ENCODE data around the gene FSD2.
"Not testable (repeated sequence)": the region's sequence is repeated elsewhere in the genome, so short reads cannot be mapped to it uniquely, and the experiment has no call there.

Gene FSD2

DNA sequence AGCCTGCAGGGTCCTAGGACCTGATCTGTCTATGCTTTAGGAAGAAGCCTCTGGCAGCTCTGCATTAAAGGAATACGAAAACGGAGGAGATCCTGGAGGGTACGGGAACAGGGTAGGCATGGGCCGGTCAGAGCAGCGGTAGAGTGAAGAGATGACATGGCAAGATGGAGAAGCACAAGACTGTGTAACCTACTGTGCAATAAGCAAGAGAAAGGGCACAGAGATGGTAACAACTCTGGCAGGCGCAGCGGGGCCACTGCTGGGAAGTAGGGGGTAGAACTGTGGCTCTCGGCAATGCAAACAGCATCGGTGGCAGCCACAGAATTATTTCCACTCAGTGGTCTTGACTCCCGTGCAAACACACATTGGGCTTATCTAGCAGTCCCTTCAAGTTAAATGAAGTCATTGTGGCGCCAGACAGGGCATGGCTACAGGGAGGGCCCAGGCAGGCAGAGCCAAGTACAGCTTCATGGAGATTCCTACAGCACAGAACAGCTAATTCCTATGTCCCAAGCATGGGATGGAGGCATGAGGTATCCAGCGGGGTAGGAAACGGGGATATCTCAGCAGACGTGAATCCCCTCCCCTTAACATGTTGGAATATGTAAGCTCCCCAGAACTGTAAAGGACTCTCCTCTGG is 32.3 kb upstream of the FSD2 start:
- Mint-ChIP-seq H3K36me3 (ENCODE audit: low read depth) (peaks cover 47% of the 10 kb centered on the region), H3K9me3 (no peaks in the 10 kb centered on the region), H3K4me1 (ENCODE audit: low read depth) (peaks cover 5% of the 10 kb centered on the region), H3K27me3 (no peaks in the 10 kb centered on the region), H3K4me3 (no peak overlapping the region), H3K27ac (no peak overlapping the region)

DNA sequence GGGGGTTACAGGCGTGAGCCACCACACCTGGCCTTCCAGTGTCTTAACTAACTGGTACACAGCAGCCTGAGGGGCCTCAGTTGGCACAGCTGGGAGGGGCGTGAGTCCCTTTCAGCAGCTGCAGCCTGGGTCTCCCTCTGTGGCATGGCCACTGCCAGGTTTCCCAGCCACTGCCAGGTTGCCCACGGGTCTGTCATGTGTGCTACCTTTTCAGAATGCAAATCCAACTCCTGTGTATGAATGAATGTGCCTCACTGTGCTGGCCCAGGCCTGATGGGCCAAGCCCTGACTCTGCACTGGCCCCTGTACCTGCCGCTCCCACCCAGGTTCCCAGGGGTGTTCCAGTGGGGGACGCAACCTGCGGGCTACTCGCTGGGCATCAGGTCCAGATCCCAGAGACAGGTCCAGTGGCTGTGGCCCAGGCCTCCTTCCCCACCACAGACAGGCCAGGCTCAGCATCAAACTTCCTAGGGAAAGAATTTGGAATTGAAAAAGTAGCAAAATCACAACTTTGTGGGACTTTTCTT is 29.6 kb upstream of the FSD2 start:
- H3K36me3 Mint-ChIP-seq (ENCODE audit: low read depth) = peaks cover 72% of the 10 kb centered on the region
- no peak overlapping the region for H3K27ac Mint-ChIP-seq
- no peak overlapping the region for H3K4me3 Mint-ChIP-seq
- no peaks in the 10 kb centered on the region for H3K27me3 Mint-ChIP-seq
- H3K9me3 Mint-ChIP-seq = no peaks in the 10 kb centered on the region
- peaks cover 30% of the 10 kb centered on the region for H3K4me1 Mint-ChIP-seq (ENCODE audit: low read depth)

DNA sequence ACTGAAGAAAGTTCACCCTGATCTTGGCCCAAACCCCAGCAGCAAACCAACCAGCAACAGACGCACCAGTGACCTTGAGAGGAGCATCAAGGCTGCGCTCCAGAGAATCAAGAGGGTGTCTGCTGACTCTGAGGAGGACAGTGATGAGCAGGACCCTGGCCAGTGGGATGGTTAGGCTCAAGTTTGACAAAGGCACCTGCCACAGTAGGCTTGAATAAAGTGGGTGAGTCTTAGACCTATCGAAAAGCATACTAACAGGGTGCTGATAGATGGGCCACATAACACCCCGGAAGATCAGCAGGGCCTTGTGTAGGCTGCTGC is 27.5 kb upstream of the FSD2 start:
- peaks cover 85% of the 10 kb centered on the region for H3K36me3 Mint-ChIP-seq (ENCODE audit: low read depth)
- peak overlapping the region; percentile 87 for H3K27ac Mint-ChIP-seq
- H3K9me3 Mint-ChIP-seq = no peaks in the 10 kb centered on the region
- H3K4me3 Mint-ChIP-seq = no peak overlapping the region
- H3K27me3 Mint-ChIP-seq = no peaks in the 10 kb centered on the region
- peaks cover 30% of the 10 kb centered on the region for H3K4me1 Mint-ChIP-seq (ENCODE audit: low read depth)

DNA sequence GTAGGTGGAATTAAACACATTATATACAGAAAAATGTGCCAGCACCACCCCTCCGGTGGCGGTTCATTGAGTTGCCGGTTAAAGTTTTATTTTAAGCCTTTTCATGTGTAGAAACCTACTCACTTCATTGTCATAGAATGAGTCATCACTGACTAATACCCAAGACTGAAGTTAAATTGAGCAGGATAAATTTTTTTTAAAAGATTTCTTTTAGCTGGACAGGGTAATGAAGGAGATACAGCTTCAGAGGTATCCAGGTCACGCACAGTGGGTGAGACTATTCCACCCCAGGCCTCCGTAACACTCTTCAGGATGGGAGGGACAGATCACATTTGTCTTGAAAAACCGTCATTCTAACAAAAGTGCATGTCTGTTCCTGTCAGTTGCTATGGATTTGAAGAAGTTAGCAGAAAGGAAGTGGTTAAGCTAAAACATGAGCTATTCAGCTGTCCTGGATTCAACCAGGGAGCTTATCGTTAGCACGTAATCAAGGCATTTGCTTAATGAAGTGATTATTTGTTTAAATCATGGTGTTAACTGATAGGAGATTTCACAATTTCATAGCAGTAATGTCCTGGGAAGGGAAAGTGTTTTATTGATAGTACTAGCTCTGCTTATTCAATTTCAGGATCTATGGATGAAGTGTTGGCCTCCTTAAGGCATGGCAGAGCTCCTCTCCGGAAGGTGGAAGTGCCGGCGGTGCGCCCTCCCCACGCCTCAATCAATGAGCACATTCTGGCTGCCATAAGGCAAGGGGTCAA is 26.9 kb upstream of the FSD2 start:
- H3K36me3 Mint-ChIP-seq (ENCODE audit: low read depth) = peaks cover 85% of the 10 kb centered on the region
- H3K9me3 Mint-ChIP-seq = no peaks in the 10 kb centered on the region
- H3K27me3 Mint-ChIP-seq = no peaks in the 10 kb centered on the region
- peak overlapping the region; percentile 87 for H3K27ac Mint-ChIP-seq
- peaks cover 30% of the 10 kb centered on the region for H3K4me1 Mint-ChIP-seq (ENCODE audit: low read depth)
- H3K4me3 Mint-ChIP-seq = peak overlapping the region; percentile 41

DNA sequence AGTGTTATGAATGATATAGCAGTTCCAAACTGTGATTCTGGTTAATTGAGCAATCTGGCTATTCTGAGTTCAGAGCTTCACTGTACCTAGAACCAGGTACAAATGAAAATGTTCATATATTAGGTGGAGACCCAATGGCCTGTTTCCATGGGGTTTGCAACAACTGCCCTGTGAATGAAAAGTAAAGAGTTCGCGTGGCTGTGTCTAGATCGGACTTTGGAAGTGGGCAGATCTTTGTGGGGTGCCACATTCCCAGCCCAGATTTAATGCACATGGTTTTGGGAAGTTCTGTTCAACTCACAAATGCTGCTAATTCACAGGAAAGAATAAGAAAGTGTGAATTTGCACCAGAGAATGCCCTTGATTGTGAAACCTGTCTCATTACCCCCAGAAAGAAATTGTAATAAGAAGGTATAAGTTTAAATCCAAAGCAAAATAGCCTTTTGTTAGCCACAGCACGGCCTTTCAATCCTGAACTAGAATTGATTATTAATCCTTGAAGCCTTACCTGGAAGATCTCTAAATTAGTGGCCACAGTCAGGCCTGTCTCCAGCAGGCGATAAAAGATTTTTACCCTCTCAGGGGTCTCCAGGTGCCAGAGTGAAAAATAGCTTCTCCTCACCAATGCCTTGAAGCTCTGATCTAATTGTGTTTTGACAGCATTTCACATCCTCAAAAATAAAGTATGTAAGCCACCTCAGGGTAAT is 26.2 kb upstream of the FSD2 start:
- Mint-ChIP-seq H3K4me1 (ENCODE audit: low read depth) (peaks cover 30% of the 10 kb centered on the region), H3K9me3 (no peaks in the 10 kb centered on the region), H3K27me3 (no peaks in the 10 kb centered on the region), H3K27ac (peak overlapping the region; percentile 87), H3K4me3 (peak overlapping the region; percentile 41), H3K36me3 (ENCODE audit: low read depth) (peaks cover 84% of the 10 kb centered on the region)

DNA sequence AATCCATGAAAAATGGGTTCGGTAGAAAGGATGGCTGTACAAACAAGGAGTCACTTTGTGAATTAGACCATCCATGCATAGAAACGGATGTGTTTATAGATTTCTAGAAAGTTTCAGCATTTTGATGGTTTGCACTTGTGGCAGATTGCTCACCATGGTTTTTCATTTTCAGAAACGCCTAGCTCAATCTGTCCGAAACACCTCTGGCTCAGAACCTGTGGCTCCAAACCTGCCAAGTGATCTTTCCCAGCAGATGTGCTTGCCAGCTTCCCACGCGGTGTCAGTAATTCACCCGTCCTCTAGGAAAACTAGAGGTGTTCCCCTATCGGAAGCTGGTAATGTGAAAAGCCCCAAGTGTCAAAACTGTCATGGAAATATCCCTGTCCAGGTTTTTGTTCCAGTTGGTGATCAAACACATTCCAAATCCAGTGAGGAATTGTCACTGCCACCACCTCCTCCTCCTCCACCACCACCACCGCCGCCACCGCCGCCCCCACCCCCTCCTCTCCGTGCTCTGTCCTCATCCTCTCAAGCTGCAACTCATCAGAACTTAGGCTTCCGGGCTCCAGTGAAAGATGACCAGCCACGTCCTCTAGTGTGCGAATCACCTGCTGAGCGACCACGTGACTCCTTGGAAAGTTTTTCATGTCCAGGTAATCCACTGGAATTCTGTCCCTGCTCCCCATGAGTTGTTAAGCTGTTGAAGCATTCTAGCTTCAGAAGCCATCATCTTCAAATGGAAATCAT is 24.7 kb upstream of the FSD2 start:
- Mint-ChIP-seq H3K27me3 (no peaks in the 10 kb centered on the region), H3K9me3 (no peaks in the 10 kb centered on the region), H3K4me3 (no peak overlapping the region), H3K36me3 (ENCODE audit: low read depth) (peaks cover 84% of the 10 kb centered on the region), H3K4me1 (ENCODE audit: low read depth) (peaks cover 30% of the 10 kb centered on the region), H3K27ac (no peak overlapping the region)

DNA sequence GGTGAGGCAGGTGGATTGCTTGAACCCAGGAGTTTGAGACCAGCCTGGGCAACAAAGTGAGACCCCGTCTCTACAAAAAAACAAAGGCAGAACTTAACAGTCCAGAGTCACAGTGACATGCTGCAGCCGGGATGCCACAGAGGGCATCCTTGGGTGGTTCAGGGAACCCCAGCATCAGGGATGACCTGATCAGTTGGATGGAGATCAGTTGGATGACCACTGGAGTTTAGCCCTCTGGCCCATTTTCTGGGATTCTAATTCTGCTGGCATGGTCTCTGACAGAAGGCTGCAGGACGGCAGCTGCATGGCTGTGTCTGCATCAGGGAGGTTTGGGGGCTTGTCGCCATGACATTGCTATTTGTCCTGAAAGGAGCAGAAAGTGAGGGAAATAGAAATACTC is 23.4 kb upstream of the FSD2 start:
- Mint-ChIP-seq H3K4me3 (no peak overlapping the region), H3K36me3 (ENCODE audit: low read depth) (peaks cover 72% of the 10 kb centered on the region), H3K4me1 (ENCODE audit: low read depth) (peaks cover 29% of the 10 kb centered on the region), H3K9me3 (no peaks in the 10 kb centered on the region), H3K27ac (peak overlapping the region; percentile 61), H3K27me3 (no peaks in the 10 kb centered on the region)

DNA sequence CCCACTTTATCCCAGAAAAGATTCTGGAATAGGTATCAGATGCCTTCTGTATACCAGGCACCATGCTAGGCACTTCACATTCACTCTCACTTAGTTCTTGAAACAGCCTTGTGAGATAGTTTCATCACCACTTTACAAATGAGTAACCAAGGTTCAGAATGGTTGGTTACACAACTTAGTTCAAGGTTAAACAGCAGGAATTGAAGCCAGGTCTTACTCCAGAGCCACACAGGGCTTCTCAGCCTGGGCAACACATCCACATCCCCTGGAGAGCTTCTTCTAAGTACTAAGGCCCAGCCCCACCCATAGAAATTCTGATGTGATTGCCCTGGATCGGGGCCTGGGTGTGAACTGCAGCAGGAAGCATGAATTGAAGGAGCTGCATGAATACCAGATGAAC is 22.2 kb upstream of the FSD2 start:
- Mint-ChIP-seq H3K4me1 (ENCODE audit: low read depth) (peaks cover 23% of the 10 kb centered on the region), H3K9me3 (no peaks in the 10 kb centered on the region), H3K4me3 (no peak overlapping the region), H3K27me3 (no peaks in the 10 kb centered on the region), H3K36me3 (ENCODE audit: low read depth) (peaks cover 65% of the 10 kb centered on the region), H3K27ac (no peak overlapping the region)

DNA sequence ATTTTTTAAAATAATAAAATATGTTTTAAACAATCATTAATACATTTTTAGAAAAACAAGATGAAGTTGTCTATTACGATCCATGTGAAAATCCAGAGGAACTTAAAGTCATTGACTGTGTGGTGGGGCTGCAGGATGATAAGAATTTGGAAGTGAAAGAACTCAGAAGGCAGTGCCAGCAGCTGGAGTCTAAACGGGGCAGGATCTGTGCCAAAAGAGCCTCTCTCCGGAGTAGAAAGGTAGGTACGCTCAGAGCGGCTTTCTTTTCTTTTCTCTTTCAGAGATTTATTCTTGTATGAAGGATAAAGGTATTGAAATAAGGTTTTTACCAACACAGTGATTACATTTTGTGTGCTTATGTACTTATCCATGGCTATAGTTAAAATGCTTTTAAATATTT is 17.2 kb upstream of the FSD2 start:
- peaks cover 59% of the 10 kb centered on the region for H3K36me3 Mint-ChIP-seq (ENCODE audit: low read depth)
- H3K27me3 Mint-ChIP-seq = no peaks in the 10 kb centered on the region
- H3K9me3 Mint-ChIP-seq = no peaks in the 10 kb centered on the region
- H3K4me1 Mint-ChIP-seq (ENCODE audit: low read depth) = no peaks in the 10 kb centered on the region
- no peak overlapping the region for H3K27ac Mint-ChIP-seq
- no peak overlapping the region for H3K4me3 Mint-ChIP-seq

DNA sequence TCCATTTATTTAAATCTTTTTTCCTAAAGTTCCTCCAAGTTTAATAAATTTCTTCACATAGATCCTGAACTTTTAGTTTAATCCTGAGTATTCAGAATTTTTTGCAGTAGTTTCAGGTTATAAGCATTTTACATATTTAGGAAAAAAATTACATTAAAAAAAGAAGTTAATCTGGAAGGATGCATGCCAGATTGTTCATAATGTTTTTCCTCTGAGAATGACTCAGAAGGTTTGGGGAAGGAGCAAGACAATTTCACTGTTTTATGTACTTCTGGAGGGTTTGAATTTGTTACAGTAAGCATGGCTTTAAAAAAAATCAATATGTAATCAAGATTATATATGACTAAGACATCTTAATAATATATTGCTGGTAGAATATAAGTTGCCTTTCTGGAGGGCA is 16.0 kb upstream of the FSD2 start:
- H3K36me3 Mint-ChIP-seq (ENCODE audit: low read depth) = peaks cover 57% of the 10 kb centered on the region
- H3K9me3 Mint-ChIP-seq; H3K27ac Mint-ChIP-seq; H3K4me1 Mint-ChIP-seq (ENCODE audit: low read depth); H3K27me3 Mint-ChIP-seq; H3K4me3 Mint-ChIP-seq: not testable (repeated sequence)

DNA sequence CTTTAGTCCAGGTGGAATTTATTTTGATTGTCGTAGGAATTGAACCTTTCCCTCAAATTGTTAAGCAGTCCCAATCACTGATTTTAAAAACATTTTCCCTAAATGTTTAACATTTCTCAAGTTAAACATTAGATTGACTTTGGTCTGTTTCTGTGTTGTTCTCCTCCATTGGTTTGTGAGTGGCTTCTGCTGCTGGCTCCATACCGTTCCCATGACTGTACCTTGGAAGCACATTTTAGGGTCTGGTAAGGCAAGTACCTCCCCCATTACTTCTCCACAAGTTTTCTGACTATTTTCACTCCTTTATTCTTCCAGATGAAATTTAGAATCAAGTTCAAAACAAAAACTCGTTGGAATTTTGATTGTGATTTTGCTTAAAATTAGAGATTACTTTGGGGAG is 15.5 kb upstream of the FSD2 start:
- not testable (repeated sequence) for H3K4me3 Mint-ChIP-seq; H3K27ac Mint-ChIP-seq; H3K4me1 Mint-ChIP-seq (ENCODE audit: low read depth); H3K27me3 Mint-ChIP-seq; H3K9me3 Mint-ChIP-seq
- peaks cover 57% of the 10 kb centered on the region for H3K36me3 Mint-ChIP-seq (ENCODE audit: low read depth)

DNA sequence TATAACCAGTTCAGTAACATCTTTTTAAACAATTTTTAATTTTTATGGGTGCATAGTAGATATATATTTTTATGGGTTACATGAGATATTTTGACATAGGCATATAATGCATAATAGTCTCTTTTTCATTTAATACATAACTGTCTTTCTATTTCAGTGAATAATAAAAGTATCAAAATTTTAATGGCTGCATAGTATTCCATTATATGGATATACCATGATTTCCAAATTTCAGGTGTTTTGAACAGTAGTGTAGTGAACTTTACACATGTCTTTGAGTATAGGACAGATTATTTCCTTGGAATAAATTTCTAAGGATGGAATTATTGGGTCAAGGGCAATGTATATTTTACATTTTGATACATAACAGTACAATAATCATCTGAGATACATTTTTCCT is 14.3 kb upstream of the FSD2 start:
- H3K27ac Mint-ChIP-seq = no peak overlapping the region
- no peaks in the 10 kb centered on the region for H3K9me3 Mint-ChIP-seq
- H3K27me3 Mint-ChIP-seq = no peaks in the 10 kb centered on the region

DNA sequence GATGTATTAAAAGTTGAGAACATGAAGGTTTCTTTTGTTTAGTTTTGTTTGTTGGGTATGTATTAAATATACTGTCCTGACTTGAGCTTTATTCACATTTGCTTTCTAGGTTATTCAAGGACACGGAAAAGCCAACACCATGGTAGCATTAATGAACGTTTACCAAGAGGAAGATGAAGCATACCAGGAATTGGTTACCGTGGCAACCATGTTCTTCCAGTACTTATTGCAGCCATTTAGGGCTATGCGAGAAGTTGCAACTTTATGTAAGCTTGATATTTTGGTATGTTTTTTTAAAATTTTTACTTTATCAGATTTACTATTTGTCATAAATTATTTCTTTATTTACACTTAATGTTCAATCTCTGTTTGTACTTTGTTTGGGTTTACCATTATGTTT is 7.1 kb upstream of the FSD2 start:
- Mint-ChIP-seq H3K9me3 (no peaks in the 10 kb centered on the region), H3K27ac (no peak overlapping the region), H3K36me3 (ENCODE audit: low read depth) (peaks cover 44% of the 10 kb centered on the region), H3K27me3 (no peaks in the 10 kb centered on the region), H3K4me3 (no peak overlapping the region), H3K4me1 (ENCODE audit: low read depth) (peaks cover 48% of the 10 kb centered on the region)

More for the DNA sequence above, 14.3 kb upstream of the FSD2 start:
- Mint-ChIP-seq H3K36me3 (ENCODE audit: low read depth) (peaks cover 59% of the 10 kb centered on the region), H3K4me1 (ENCODE audit: low read depth) (no peaks in the 10 kb centered on the region), H3K4me3 (no peak overlapping the region)

DNA sequence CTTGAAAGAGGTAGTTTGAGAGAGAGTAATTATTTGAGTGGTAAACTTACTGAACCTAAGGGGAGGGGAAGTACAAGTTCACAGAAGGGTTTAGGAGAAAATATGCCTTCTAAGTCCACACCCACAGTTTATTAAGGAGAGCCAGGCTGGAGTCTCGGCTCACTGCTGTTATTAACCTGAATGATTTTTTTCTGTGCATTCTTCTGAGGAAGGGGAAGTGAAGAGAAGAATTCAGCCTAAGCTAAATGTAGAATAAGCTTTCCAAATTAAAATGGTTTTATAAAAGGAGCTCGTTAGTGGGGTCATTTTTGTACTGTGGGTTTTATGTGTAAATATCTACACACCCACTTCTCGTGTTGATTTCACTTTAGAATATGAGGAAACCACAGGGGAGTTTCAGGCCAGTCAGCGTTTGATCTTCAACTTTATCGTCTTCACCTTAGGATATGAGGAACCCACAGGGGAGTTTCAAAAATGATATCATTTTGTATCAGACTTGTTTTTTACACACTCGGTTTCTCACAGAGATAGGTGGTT is 5.1 kb upstream of the FSD2 start:
- Mint-ChIP-seq H3K9me3 (no peaks in the 10 kb centered on the region), H3K27me3 (no peaks in the 10 kb centered on the region)

More for the DNA sequence above, 5.1 kb upstream of the FSD2 start:
- Mint-ChIP-seq H3K36me3 (ENCODE audit: low read depth) (peaks cover 31% of the 10 kb centered on the region), H3K4me3 (peak overlapping the region; percentile 95), H3K27ac (peak overlapping the region; percentile 97), H3K4me1 (ENCODE audit: low read depth) (peaks cover 53% of the 10 kb centered on the region)
